BE2C (cell line): ENCODE results near the gene BLTP3B.

Source experiments
- DNase-seq: peaks from one replicate; pipeline ENCODE4 v3.0.0-alpha.2; 2020
- H3K27me3 ChIP-seq: fragments of 250-450 bp; sonication (Bioruptor Pico); 2 replicates; pipeline ENCODE4 v1.5.1; 2020; ENCODE audit warnings: mild to moderate bottlenecking
- H3K36me3 ChIP-seq: fragments of 250-450 bp; sonication (Bioruptor Pico); 2 replicates; pipeline ENCODE4 v1.5.1; 2020; ENCODE audit warnings: mild to moderate bottlenecking
- H3K4me1 ChIP-seq: fragments of 250-450 bp; sonication (Bioruptor Pico); 2 replicates; pipeline ENCODE4 v1.5.1; 2020
- H3K4me3 ChIP-seq: 2 replicates; pipeline ENCODE4 v1.5.1; 2011; ENCODE audit warnings: low read depth, low read length
- H3K9me3 ChIP-seq: fragments of 250-450 bp; sonication (Bioruptor Pico); 2 replicates; pipeline ENCODE4 v1.5.1; 2020
- CTCF ChIP-seq: IDR thresholded peaks from 2 replicates; pipeline ENCODE4 v1.5.1; 2012; ENCODE audit warnings: mild to moderate bottlenecking, low read depth, low read length

Gene BLTP3B

DNA sequence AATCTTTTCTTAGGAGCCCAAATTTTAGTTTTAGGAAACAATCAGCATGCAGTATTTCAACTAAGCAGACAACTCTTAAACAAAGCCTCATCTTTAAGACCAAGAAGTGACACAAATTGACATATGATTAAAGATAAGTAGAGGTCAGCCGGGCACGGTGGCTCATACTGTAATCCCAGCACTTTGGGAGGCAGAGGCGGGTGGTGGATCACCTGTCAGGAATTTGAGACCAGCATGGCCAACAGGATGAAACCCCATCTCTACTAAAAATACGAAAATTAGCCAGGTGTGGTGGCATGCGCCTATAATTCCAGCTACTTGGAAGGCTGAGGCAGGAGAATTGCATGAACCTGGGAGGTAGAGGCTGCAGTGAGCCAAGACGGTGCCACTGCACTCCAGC, 35.8 kb downstream of the BLTP3B start:
- DNase-seq: no peak
- Histone ChIP-seq H3K4me1 (no peaks in the 10 kb centered on the region), H3K27me3 (no peaks in the 10 kb centered on the region), H3K9me3 (no peaks in the 10 kb centered on the region), H3K4me3 (no peak overlapping the region), H3K36me3 (peaks cover 6% of the 10 kb centered on the region)
- TF ChIP-seq CTCF: no peak

GRCh38 chr12:100105661-100106060, 37.0 kb downstream of the BLTP3B start:
- DNase-seq: no peak
- Histone ChIP-seq H3K27me3 (no peaks in the 10 kb centered on the region), H3K36me3 (peaks cover 6% of the 10 kb centered on the region), H3K4me3 (no peak overlapping the region), H3K4me1 (no peaks in the 10 kb centered on the region), H3K9me3 (no peaks in the 10 kb centered on the region)
- TF ChIP-seq CTCF: no peak

DNA sequence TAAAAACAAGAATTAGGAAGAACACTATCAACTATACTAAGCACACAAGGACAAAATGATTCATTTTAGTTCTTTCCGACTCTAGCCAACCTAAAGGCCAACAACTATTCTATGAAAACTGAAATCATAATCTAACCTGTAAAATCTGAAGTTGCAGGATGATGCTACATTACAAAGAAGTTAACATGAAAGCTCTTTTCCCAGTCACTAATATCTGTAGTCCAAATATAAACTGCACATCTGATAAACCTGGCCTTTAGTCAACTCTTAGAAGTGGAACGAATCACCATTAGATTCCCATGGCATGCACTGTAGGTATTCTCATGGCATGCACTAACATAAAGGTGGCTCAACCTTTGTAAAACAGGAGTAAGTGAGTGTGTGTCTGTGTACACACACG, 41.7 kb downstream of the BLTP3B start:
- Histone ChIP-seq H3K4me3 (no peak overlapping the region), H3K36me3 (peaks cover 3% of the 10 kb centered on the region; the same call in 1 of the 2 replicates), H3K9me3 (no peaks in the 10 kb centered on the region), H3K4me1 (no peaks in the 10 kb centered on the region), H3K27me3 (no peaks in the 10 kb centered on the region)
- TF ChIP-seq CTCF: no peak
- no peak for DNase-seq
